Heart right ventricle (tissue), 16 donors: ENCODE measurements around the gene RPF1. TPM values are rescaled to one million over a fixed set of nuclear protein-coding genes. Genes with fewer than 3 reads are reported as not detected.

Experiments
- ATAC-seq, 8 donors: fragments of 200-7000 bp; cut with Tn5 transposase; one replicate each; pipeline ENCODE4 v1.9.1; 2020; ENCODE audit warnings: mild to moderate bottlenecking in 8 of 8, moderate library complexity in 8 of 8, moderate number of reproducible peaks in 1 of 8
- DNase-seq, 2 donors: peaks; one replicate each; pipeline ENCODE4 v3.0.0-alpha.2; 2020
- H3K27ac ChIP-seq, 10 donors: fragments of 200-600 bp; sonication (generic) in 2 of 10; one replicate each; pipeline versions ENCODE4 v1.5.0 to v1.8.0; 2020 to 2022; ENCODE audit warnings: mild to moderate bottlenecking in 3 of 10
- H3K27me3 ChIP-seq, 7 donors: fragments of 200-600 bp; one replicate each; pipeline ENCODE4 v1.8.0; 2021 to 2022; ENCODE audit warnings: mild to moderate bottlenecking in 2 of 7
- H3K36me3 ChIP-seq, 9 donors: fragments of 200-600 bp; sonication (generic) in 1 of 9; one replicate each; pipeline versions ENCODE4 v1.5.0 to v1.8.0; 2020 to 2022; ENCODE audit warnings: mild to moderate bottlenecking in 2 of 9
- H3K4me1 ChIP-seq, 9 donors: fragments of 200-600 bp; sonication (generic) in 1 of 9; one replicate each; pipeline versions ENCODE4 v1.5.0 to v1.8.0; 2020 to 2022; ENCODE audit warnings: mild to moderate bottlenecking in 4 of 9
- H3K4me3 ChIP-seq, 10 donors: fragments of 200-600 bp; sonication (generic) in 2 of 10; one replicate each; pipeline versions ENCODE4 v1.5.0 to v1.8.0; 2020 to 2022; ENCODE audit warnings: mild to moderate bottlenecking in 7 of 10, moderate library complexity in 2 of 10
- H3K9me3 ChIP-seq, 11 donors: fragments of 200-600 bp in 10 of 11; sonication (generic) in 2 of 11; one replicate each; pipeline versions ENCODE4 v1.5.0 to v1.8.0; 2013 to 2022; ENCODE audit warnings: mild to moderate bottlenecking in 2 of 11, control low read depth in 1 of 11, moderate library complexity in 1 of 11
- WGBS, 2 donors: extraction: QIAGEN DNeasy Blood & Tissue Kit; methylation state at CpG; one replicate each; pipeline ENCODE4 v1.1.7; 2013; ENCODE audit warnings: inconsistent platforms in 1 of 2; 5-methylcytosine and 5-hydroxymethylcytosine counted together
- intact Hi-C, 10 donors: fragments of 100-400 bp; cut with DNase I; formaldehyde crosslinking; loops; one replicate each; pipeline versions ENCODE4 v1.11.1 to v1.14.2; 2022
- polyA plus RNA-seq, 2 donors: library from polyadenylated mRNA; stranded (reverse); fragments of 200-250 nt; gene quantifications; one replicate each; pipeline ENCODE4 v1.2.3, GENCODE V29; 2013
- total RNA-seq, 10 donors: library from RNA; stranded (reverse); fragmentation: NEBNext Ultra II Directional in 3 of 10; extraction: Animal tissue kit (Norgen Biotek cat#: 25700) in 3 of 10; gene quantifications; one replicate each; pipeline versions ENCODE4 v1.2.1 to v1.2.4, GENCODE V29; 2021 to 2023
- TF ChIP-seq, protein P1 (sequence below), 9 donors: fragments of 200-600 bp; sonication (generic) in 2 of 9; IDR thresholded peaks; one replicate each; pipeline versions ENCODE4 v1.5.0 to v1.8.0; 2021 to 2022; ENCODE audit warnings: antibody characterized with exemption in 9 of 9, mild to moderate bottlenecking in 5 of 9, moderate library complexity in 1 of 9
- donor health status: Arrhythmogenic right ventricular cardiomyopathy.
- donor health status: ischemic (EF 13 %, LVEDD 7.1; RV severe dilation, severe dysfunction).
- donor health status: healthy with polysubstance abuse.
- donor health status: DM: no; HTN: yes; CAD: no.
- donor health status: DM: no; HTN: no; CAD: no.
- donor health status: ischemic (EF 25% LVEDD 6.9; RV normal size, moderate dysfunction).
- donor health status: ischemic (EF 25% LVEDD 5.7; RV mildly dilated, moderate dysfunction).
- donor health status: healthy.
- donor health status: DM: yes; HTN: yes; CAD: no.
- donor health status: Ischemic cardiomyopathy.
- donor health status: ischemic (EF 35%, LVEDD 5.7; RV mildly dilated, moderate dysfunction).
- donor health status: nonischemic (EF 11% LVEDD 7.7; RV severe dilation, severe dysfunction).
- donor health status: DM: yes; HTN: yes; CAD: no.
- donor health status: PGD.
- donor health status: ischemic (EF 29% LVEDD 5.4; RV normal size, mild dysfunction).
- donor health status: nonischemic (EF 23%, LVEDD 6.1; RV moderate dilation, normal function).

Gene RPF1
- total and polyA plus RNA-seq, 12 donors, result 17.9 to 45.8 (median 32.0) TPM

DNA sequence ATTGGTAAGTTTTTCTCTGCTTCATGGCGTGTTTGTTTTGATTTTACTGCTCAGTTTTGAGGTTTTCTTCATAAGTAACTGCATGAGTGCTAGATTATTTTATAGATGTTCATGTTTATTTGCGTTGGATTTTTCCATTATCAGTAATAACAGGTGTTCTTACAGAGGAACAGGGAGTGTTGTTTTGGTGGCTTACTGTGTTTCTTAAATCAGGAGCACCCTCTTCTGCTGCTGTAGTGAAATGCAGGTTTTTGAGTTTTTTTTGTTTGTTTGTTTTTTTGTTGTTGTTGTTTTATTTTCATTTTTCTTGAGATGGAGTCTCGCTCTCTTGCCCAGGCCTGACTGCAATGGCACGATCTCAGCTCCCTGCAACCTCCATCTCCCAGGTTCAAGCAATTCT is 62.6 kb downstream of the RPF1 start:
- Histone ChIP-seq H3K9me3 (no peaks in the 10 kb centered on the region), H3K27ac (no peak overlapping the region), H3K4me3 (no peak overlapping the region), H3K27me3 (no peaks in the 10 kb centered on the region), H3K4me1 (no peaks in the 10 kb centered on the region), H3K36me3 (peaks cover 0 to 44% (median 0%) of the 10 kb centered on the region in 9 donors)
- WGBS, 2 donors, result 95% methylated on average over 4 of the region's 4 CpGs
- TF ChIP-seq, protein P1, sequence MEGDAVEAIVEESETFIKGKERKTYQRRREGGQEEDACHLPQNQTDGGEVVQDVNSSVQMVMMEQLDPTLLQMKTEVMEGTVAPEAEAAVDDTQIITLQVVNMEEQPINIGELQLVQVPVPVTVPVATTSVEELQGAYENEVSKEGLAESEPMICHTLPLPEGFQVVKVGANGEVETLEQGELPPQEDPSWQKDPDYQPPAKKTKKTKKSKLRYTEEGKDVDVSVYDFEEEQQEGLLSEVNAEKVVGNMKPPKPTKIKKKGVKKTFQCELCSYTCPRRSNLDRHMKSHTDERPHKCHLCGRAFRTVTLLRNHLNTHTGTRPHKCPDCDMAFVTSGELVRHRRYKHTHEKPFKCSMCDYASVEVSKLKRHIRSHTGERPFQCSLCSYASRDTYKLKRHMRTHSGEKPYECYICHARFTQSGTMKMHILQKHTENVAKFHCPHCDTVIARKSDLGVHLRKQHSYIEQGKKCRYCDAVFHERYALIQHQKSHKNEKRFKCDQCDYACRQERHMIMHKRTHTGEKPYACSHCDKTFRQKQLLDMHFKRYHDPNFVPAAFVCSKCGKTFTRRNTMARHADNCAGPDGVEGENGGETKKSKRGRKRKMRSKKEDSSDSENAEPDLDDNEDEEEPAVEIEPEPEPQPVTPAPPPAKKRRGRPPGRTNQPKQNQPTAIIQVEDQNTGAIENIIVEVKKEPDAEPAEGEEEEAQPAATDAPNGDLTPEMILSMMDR (IDR thresholded peaks at IDR 0.05), result peak in 6 of 9 donors; percentile 10 to 41 (median 30)
- DNase-seq (no peak), ATAC-seq (no peak)
- intact Hi-C loops, result no loop called here

Other genes starting within 250 kb of the RPF1 start
- 1 to 10 TPM in 8 of 10 donors, under 1 TPM in 1, not detected in 1; 0.93 to 2.2 (median 1.4) TPM for gene SAMD13, start 177.6 kb upstream of the RPF1 start, total RNA-seq
- under 1 TPM; 0.37 to 0.41 TPM for gene SAMD13, start 177.6 kb upstream of the RPF1 start, polyA plus RNA-seq
- gene DNASE2B, start 80.8 kb upstream of the RPF1 start, total RNA-seq, result under 1 TPM in 1 of 10 donors, not detected in 9; 0.20 TPM
- not detected for gene DNASE2B, start 80.8 kb upstream of the RPF1 start, polyA plus RNA-seq
- gene SPATA1, start 27.1 kb downstream of the RPF1 start, total RNA-seq, result 1 to 10 TPM in 8 of 10 donors, under 1 TPM in 2; 0.78 to 2.9 (median 1.6) TPM
- 1 to 10 TPM in 1 of 2 donors, under 1 TPM in 1; 0.22 to 1.5 TPM for gene SPATA1, start 27.1 kb downstream of the RPF1 start, polyA plus RNA-seq
- gene GNG5, start 27.3 kb downstream of the RPF1 start, total RNA-seq, result 100 to 1,000 TPM; 155 to 216 (median 164) TPM
- 100 to 1,000 TPM; 140 to 254 TPM for gene GNG5, start 27.3 kb downstream of the RPF1 start, polyA plus RNA-seq
- gene CTBS, start 95.2 kb downstream of the RPF1 start, total RNA-seq, result 10 to 100 TPM in 1 of 10 donors, 1 to 10 TPM in 9; 5.8 to 13.2 (median 7.3) TPM
- gene CTBS, start 95.2 kb downstream of the RPF1 start, polyA plus RNA-seq, result 1 to 10 TPM; 3.5 to 4.2 TPM
- 10 to 100 TPM in 8 of 10 donors, 1 to 10 TPM in 2; 6.3 to 14.9 (median 11.2) TPM for gene SSX2IP, start 211.2 kb downstream of the RPF1 start, total RNA-seq
- gene SSX2IP, start 211.2 kb downstream of the RPF1 start, polyA plus RNA-seq, result 1 to 10 TPM; 2.9 to 4.3 TPM